Stimulated activated CD8-positive, alpha-beta memory T cell treated with anti-CD3 and anti-CD28 coated beads, Interleukin-7, amount 100 ng/mL, for 48 hours (primary cell): Measurements from ENCODE around the gene RECQL5.

Source experiments
- DNase-seq, 2 donors: peaks; one replicate each; pipeline ENCODE4 v3.0.0-alpha.2; 2020; ENCODE audit warnings: low read depth in 1 of 2; ENCODE audit errors: extremely low read depth in 1 of 2

Gene RECQL5

DNA sequence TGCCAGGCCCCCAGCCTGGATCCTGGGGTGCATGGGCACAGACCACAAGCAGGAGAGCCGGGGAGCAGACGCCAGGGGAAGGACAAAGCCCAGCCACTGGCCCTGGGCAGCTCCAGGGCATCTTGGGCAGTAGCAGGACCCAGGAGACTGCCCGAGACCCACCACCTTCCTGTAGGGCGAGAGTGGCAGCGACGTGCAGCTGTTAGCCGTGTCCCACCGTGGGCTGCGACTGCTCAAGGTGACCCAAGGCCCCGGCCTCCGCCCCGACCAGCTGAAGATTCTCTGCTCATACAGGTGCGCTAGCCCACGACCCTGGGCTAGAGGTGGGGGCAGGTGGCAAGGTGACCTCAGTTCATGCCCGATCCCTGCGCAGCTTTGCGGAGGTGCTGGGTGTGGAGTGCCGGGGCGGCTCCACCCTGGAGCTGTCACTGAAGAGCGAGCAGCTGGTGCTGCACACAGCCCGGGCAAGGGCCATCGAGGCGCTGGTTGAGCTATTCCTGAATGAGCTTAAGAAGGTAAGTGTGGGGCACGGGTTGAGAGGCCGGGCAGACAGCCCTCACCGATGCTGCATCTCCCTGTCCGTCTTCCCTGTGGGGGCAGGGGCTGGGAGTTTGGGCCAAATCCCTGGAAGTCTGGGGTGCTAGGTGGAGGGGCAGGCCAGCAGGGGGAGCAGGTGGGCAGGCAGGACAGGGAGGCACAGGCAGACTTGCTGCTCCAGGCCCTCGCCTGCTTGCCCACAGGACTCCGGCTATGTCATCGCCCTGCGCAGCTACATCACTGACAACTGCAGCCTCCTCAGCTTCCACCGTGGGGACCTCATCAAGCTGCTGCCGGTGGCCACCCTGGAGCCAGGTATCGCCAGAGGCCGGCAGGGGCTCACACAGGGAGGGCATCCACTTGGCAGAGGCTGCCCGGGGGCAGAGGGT, 47.2 kb downstream of the RECQL5 start:
- DNase-seq: no peak

DNA sequence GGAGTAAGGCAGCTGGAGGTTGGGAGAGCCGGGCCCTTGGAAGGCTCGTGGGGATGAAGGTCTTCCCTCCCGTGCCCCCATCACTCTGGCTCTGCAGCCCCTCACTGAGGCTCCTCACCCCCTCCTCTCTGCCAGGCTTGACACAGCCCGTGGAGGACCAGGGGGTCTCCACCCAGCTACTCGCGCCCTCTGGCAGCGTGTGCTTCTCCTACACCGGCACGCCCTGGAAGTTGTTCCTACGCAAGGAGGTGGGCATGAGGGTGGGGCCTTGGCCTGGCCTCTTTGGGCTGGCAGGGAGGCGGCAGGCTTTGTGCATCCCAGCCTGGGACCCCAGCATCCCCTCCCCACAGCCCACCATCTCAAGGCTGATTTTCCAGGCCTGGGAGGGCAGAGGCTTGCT, 49.3 kb downstream of the RECQL5 start:
- no peak for DNase-seq

GRCh38 chr17:75617218-75617617, 49.7 kb downstream of the RECQL5 start:
- DNase-seq: no peak

DNA sequence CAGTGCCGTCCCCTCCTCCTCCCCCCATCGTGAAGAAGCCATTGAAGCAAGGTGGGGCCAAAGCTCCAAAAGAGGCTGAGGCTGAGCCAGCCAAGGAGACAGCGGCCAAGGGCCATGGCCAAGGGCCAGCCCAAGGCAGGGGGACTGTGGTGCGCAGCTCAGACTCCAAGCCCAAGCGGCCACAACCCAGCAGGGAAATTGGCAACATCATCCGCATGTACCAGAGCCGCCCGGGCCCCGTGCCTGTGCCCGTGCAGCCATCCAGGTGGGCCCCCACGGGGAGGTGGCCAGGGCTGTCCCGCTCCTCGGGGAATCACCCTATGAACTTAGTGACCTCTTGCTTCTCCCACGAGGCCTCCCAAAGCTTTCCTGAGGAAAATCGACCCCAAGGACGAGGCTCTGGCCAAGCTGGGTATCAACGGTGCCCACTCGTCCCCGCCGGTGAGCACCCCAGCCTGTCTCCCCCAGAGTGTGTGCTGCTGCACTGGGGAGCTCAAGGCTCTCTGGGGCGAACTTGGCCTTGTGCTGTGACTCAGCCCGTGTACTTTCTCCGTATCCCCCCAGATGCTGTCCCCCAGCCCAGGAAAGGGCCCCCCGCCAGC, 50.3 kb downstream of the RECQL5 start:
- no peak for DNase-seq

- DNase-seq: no peak
Measured at GRCh38 chr17:75615301-75615700, 51.7 kb downstream of the RECQL5 start.

- DNase-seq: no peak
Measured at GRCh38 chr17:75614556-75615270, 52.2 kb downstream of the RECQL5 start.

DNA sequence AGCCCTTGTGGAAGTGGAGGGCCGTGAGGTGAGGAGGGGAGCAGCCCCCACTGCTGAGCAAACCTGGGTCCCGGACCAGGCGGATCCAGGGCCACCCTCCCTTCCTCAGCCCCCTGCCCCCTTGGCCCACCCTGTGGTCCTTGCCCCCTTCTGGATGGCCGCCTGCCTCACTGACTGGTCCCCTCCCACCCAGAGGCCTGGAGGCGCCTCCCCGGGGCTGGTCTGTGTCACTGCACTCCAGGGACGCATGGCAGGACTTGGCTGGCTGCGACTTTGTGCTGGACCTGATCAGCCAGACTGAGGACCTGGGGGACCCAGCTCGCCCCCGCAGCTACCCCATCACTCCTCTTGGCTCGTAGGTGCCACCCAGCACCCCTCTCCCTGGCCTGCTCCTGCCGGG, 52.9 kb downstream of the RECQL5 start:
- DNase-seq: no peak

GRCh38 chr17:75612906-75613626, 53.9 kb downstream of the RECQL5 start:
- no peak for DNase-seq

GRCh38 chr17:75611851-75612429, 55.0 kb downstream of the RECQL5 start:
- no peak for DNase-seq

DNA sequence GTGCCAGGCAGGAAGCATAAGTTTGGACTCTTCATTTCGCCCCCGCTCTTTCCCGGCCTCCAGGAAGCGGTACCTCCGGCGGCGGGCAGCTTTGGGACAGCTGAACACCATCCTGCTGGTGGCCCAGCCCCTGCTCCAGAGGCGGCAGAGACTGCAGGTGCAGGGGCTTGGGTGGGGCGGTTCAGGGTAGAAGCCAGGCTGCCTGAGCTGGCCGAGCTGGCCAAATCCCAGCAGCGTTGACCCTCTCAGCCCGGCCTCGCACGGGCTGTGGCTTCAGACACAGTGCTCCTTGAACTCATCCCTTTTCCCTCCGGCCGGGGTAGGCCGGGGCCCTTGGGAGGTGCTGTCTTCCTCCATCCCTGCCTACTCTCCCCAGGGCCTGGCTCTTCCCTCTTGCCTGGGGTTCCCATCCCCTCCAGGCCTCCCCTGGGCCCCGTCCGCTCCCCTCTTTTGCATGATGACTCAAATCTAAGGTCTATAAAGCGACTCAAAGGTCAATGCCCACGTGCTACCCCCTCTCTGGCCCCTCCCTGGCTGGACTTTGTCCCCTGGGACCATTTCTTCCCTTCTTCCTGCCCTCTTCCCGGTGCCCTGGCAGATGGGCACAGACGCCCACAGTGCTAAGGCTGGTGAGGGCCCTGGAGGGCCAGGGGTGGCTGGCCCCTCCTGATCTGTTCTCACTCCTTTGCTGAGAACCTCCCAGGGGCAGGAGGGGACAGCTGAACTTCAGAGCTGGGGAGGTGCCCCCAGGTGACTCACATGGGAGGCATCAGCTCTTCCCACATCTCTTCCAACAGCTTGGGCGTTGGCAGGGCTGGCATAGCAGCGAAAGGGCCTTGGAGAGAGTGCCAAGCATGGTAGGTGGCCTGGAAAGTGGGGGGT, 56.6 kb downstream of the RECQL5 start:
- DNase-seq: no peak

DNA sequence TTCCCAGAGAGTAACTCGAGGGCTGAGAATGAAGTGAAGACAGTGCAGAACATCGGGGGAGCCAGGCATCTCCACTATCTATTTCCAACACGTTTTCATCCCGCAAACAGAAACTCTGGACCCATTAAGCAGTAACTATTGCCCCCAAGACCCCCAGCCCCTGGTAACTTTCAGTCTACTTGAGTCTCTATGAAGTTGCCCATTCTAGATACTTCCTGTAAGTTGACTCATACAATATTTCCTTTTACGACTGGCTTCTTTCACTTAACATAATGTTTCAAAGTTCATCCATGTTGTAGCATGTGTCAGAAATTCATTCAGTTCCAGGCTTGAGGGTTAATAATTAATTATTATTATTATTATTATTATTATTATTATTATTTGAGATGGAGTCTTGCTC, 59.9 kb downstream of the RECQL5 start:
- DNase-seq: no peak

- DNase-seq: no peak
Measured at GRCh38 chr17:75605790-75606189, 61.2 kb downstream of the RECQL5 start.

DNA sequence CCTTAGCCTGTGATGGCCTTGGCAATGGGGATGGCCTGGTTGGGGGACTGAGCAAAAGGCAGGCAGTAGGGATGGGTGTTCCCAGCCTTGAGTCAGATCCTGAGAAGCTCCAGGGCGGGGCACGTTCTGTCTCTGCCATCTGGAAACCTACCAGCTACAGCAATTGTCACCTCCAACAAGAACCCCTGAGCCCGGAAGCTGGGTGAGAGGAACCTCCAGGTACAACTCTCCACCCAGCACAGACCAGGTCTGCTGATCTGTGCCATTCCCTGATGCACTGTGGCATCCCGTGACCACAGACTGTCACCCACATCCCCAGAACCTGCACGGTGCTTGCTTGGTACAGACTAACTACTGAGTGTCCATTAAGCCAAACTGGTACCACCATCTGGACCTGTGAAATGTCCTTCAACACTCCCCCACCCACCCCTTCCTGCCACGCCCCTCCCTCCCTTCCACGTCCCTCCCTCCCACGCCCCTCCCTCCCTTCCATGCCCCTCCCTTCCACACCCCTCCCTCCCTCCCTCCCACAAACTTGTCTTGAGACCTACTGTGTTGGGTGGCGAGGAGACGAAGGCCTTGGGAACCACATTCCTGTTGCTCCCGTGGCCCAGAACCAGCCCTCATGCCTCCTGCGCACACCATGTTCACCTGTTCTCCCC, 62.8 kb downstream of the RECQL5 start:
- no peak for DNase-seq

- no peak for DNase-seq
Measured at GRCh38 chr17:75603123-75603522, 63.8 kb downstream of the RECQL5 start.

- DNase-seq: no peak
Measured at GRCh38 chr17:75602644-75603043, 64.3 kb downstream of the RECQL5 start.

- DNase-seq: peak in 1 of 2 donors; percentile 57
Measured at GRCh38 chr17:75601057-75601987, 65.6 kb downstream of the RECQL5 start.

DNA sequence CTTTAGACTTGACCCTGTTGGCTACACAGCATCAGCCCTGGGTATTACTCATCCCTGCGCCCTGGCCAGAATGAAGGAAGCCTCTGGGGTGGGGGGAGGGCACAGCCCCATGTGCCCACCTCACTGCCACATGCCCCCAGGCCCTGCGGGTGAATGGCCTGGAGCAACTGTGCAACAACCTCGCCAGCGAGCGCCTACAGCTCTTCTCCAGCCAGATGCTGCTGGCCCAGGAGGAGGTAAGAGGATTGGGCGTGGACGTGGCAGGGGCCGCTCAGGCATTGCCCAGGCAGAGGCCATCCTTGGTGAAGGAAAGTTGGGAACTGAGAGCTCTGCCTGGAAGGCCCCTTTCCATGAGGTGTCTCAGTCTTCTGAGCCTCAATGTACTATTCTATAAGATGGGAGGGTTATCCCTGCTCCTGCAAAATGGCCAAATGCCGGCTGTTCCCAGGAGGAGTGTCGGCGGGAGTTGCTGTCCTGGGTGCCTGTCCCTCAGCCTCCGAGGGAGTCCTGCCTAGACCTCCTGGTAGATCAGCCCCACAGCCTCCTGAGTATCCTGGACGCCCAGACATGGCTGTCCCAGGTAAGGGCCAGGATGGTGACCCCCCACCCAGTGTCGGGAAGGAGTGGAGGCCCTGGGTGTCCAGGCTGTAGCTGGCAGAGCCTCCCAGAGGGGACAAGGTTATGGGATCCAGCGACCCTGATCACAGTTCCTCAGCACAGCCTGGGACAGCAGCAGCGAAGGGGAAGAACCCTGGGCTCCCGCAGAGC, 70.5 kb downstream of the RECQL5 start:
- DNase-seq: no peak
